ENCODE results near the gene HIP1R. TPM values are rescaled to one million over a fixed set of nuclear protein-coding genes. Genes with fewer than 3 reads are reported as not detected.
A peak's percentile ranks its signal among the peaks of the same experiment; 100 is the strongest.

The HIP1R gene
- total RNA-seq, 2 experiments from 2014 or later = 31.9 to 34.7 TPM

- DNase-seq (no peak), ATAC-seq (no peak)
- no peak overlapping the region for H3K4me3 Mint-ChIP-seq
- no peak overlapping the region for H3K27ac Mint-ChIP-seq
- CTCF ChIA-PET = no interaction called here
- peaks cover 6% of the 10 kb centered on the region for H3K4me1 Mint-ChIP-seq
- H3K27me3 Mint-ChIP-seq = no peaks in the 10 kb centered on the region
- no peaks in the 10 kb centered on the region for H3K9me3 Mint-ChIP-seq (ENCODE audit: low read depth)
- no peaks in the 10 kb centered on the region for H3K36me3 Mint-ChIP-seq
Measured at GRCh38 chr12:122811777-122812176, 23.5 kb upstream of the HIP1R start.

- Mint-ChIP-seq H3K27me3 (no peaks in the 10 kb centered on the region), H3K4me1 (peaks cover 6% of the 10 kb centered on the region), H3K4me3 (no peak overlapping the region), H3K27ac (no peak overlapping the region), H3K36me3 (no peaks in the 10 kb centered on the region), H3K9me3 (ENCODE audit: low read depth) (no peaks in the 10 kb centered on the region)
- CTCF ChIA-PET = interaction anchor here (0.7 to 2.1 kb wide), 2 partner anchors 20 to 25 kb away, joined by 3 to 7 read pairs; no protein-coding TSS in a partner anchor
- no peak for DNase-seq
- ATAC-seq = no peak
Measured at GRCh38 chr12:122813310-122813713, 21.9 kb upstream of the HIP1R start.

DNA sequence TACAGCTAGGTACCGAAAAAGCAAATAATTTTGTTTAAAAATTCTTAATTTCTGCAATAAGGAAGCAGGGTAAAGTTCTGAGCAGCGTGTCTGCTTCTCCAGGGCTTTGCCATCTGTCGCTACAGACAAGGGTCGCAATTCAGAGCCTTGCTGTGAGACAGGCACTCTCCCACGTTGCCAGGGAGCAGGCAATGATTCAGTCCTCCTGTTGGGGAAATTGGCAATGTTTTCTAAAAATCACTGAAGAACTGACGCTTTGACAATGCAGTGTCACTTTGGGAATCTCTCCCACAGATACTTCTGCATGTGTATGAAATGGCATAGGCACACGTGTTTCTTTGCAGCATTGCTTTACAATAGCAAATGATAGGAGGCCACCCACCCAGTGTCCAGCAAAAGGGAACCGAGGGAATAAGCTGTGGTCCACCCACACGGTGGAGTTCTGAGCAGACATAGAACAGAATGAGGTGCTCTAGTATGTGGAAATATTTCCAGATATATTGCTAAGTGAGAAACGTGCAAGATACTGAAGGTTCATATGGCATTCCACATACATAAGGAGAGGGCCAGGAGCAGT is 16.0 kb upstream of the HIP1R start:
- no peaks in the 10 kb centered on the region for H3K9me3 Mint-ChIP-seq (ENCODE audit: low read depth)
- ATAC-seq = no peak
- CTCF ChIA-PET = interaction anchor here (1.1 to 1.3 kb wide), 2 partner anchors 14 to 148 kb away, joined by 3 to 4 read pairs; partner anchors contain the start of gene ABCB9
- no peak overlapping the region for H3K4me3 Mint-ChIP-seq
- H3K4me1 Mint-ChIP-seq = no peaks in the 10 kb centered on the region
- no peak for DNase-seq
- H3K36me3 Mint-ChIP-seq = no peaks in the 10 kb centered on the region
- no peak overlapping the region for H3K27ac Mint-ChIP-seq
- peaks cover 7% of the 10 kb centered on the region for H3K27me3 Mint-ChIP-seq

- DNase-seq (no peak), ATAC-seq (no peak)
- H3K36me3 Mint-ChIP-seq = no peaks in the 10 kb centered on the region
- peaks cover 10% of the 10 kb centered on the region for H3K27me3 Mint-ChIP-seq
- H3K4me1 Mint-ChIP-seq = no peaks in the 10 kb centered on the region
- no peaks in the 10 kb centered on the region for H3K9me3 Mint-ChIP-seq (ENCODE audit: low read depth)
- no peak overlapping the region for H3K4me3 Mint-ChIP-seq
- H3K27ac Mint-ChIP-seq = no peak overlapping the region
- CTCF ChIA-PET = no interaction called here
Measured at GRCh38 chr12:122820138-122820537, 15.1 kb upstream of the HIP1R start.

- DNase-seq (no peak), ATAC-seq (no peak)
- no peak overlapping the region for H3K27ac Mint-ChIP-seq
- H3K4me3 Mint-ChIP-seq = no peak overlapping the region
- H3K4me1 Mint-ChIP-seq = no peaks in the 10 kb centered on the region
- no peaks in the 10 kb centered on the region for H3K9me3 Mint-ChIP-seq (ENCODE audit: low read depth)
- H3K27me3 Mint-ChIP-seq = peaks cover 10% of the 10 kb centered on the region
- CTCF ChIA-PET = no interaction called here
- no peaks in the 10 kb centered on the region for H3K36me3 Mint-ChIP-seq
Measured at GRCh38 chr12:122820838-122821271, 14.4 kb upstream of the HIP1R start.

DNA sequence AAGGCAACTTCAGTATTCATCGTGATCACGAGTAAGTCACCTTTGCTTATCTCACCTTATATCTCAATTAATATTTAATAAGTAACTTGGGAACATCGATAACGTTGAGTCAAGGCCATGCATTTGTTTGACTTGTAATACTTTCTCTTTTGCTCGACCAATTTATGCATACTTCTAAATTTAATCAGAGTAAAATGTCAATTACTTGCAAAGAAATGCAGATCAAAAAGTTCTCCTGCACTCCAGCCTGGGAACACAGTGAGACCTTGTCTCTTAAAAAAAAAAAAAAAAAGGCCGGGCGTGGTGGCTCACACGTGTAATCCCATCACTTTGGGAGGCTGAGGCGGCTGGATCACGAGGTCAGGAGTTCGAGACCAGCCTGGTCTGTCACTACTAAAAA is 11.8 kb upstream of the HIP1R start:
- H3K36me3 Mint-ChIP-seq = no peaks in the 10 kb centered on the region
- DNase-seq (no peak), ATAC-seq (no peak)
- H3K4me1 Mint-ChIP-seq = no peaks in the 10 kb centered on the region
- no peaks in the 10 kb centered on the region for H3K9me3 Mint-ChIP-seq (ENCODE audit: low read depth)
- no peak overlapping the region for H3K4me3 Mint-ChIP-seq
- peaks cover 24% of the 10 kb centered on the region for H3K27me3 Mint-ChIP-seq
- no peak overlapping the region for H3K27ac Mint-ChIP-seq
- CTCF ChIA-PET = no interaction called here

DNA sequence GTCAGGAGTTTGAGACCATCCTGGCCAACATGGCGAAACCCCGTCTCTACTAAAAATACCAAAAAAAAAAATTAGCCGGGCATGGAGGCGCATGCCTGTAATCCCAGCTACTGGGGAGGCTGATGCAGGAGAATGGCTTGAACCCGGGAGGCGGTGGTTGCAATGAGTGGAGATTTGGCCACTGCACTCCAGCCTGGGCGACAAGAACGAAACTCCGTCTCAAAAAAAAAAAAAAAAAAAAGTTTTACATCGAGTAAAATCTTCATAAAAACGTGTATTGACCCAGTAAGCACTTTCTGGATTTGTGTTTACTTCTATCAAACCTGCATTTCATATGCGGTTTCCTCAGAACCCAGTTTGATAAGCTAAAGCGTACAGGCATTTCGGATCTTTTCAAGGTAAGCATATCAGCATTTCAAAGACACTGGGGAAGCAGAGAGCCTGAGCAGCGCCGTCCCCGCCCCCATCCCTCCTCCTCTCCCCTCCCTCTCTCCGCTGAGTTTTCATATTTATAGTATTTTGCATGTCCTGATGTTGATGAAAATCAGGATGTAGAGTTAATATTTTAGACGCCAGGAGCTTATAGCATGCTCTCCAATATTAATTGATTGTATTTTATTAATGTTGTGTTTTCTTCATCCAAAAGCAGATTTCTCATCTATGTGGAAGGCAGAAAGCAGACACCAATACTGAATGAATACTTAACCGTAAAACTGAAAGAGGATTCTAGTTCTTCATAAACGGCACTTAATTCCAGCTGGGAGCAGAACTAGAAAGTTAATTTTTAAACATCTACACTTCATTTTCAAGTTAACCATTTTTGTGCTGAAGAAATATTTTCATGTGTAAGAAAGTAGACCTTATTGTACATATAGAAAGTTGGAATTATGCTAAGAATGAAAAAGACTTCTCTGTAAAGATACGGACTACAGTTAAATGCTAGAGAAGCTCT is 9.2 kb upstream of the HIP1R start:
- no peaks in the 10 kb centered on the region for H3K36me3 Mint-ChIP-seq
- H3K27me3 Mint-ChIP-seq = peaks cover 34% of the 10 kb centered on the region
- no peaks in the 10 kb centered on the region for H3K9me3 Mint-ChIP-seq (ENCODE audit: low read depth)
- DNase-seq (no peak), ATAC-seq (no peak)
- CTCF ChIA-PET = interaction anchor here (3.2 kb wide), 1 partner anchor 33 kb away, joined by 14 read pairs; no protein-coding TSS in a partner anchor
- no peak overlapping the region for H3K4me3 Mint-ChIP-seq
- no peaks in the 10 kb centered on the region for H3K4me1 Mint-ChIP-seq
- no peak overlapping the region for H3K27ac Mint-ChIP-seq

GRCh38 chr12:122827258-122827657 is 8.0 kb upstream of the HIP1R start:
- no peaks in the 10 kb centered on the region for H3K36me3 Mint-ChIP-seq
- CTCF ChIA-PET = interaction anchor here (1.2 to 3.2 kb wide), 3 partner anchors 9 to 74 kb away, joined by 3 to 14 read pairs (median 3); partner anchors contain the start of gene DENR

GRCh38 chr12:122830517-122831214 is 4.6 kb upstream of the HIP1R start:
- H3K27me3 Mint-ChIP-seq = peaks cover 40% of the 10 kb centered on the region
- CTCF ChIA-PET = interaction anchor here (5.3 kb wide), 1 partner anchor 37 kb away, joined by 27 read pairs; no protein-coding TSS in a partner anchor
- H3K27ac Mint-ChIP-seq = no peak overlapping the region
- peaks cover 1% of the 10 kb centered on the region for H3K36me3 Mint-ChIP-seq
- H3K4me1 Mint-ChIP-seq = peaks cover 10% of the 10 kb centered on the region
- ATAC-seq (no peak), DNase-seq (no peak)
- no peaks in the 10 kb centered on the region for H3K9me3 Mint-ChIP-seq (ENCODE audit: low read depth)
- H3K4me3 Mint-ChIP-seq = no peak overlapping the region

More at GRCh38 chr12:122827258-122827657, 8.0 kb upstream of the HIP1R start:
- Mint-ChIP-seq H3K4me1 (no peaks in the 10 kb centered on the region), H3K27ac (no peak overlapping the region), H3K4me3 (no peak overlapping the region), H3K27me3 (peaks cover 33% of the 10 kb centered on the region), H3K9me3 (ENCODE audit: low read depth) (no peaks in the 10 kb centered on the region)
- DNase-seq = no peak
- no peak for ATAC-seq

GRCh38 chr12:122834104-122834920 is 945 bp upstream of the HIP1R start:
- peaks cover 22% of the 10 kb centered on the region for H3K27me3 Mint-ChIP-seq
- peak overlapping the region; percentile 76 for H3K27ac Mint-ChIP-seq
- H3K4me1 Mint-ChIP-seq = peaks cover 23% of the 10 kb centered on the region
- H3K9me3 Mint-ChIP-seq (ENCODE audit: low read depth) = no peaks in the 10 kb centered on the region
- peaks cover 1% of the 10 kb centered on the region for H3K36me3 Mint-ChIP-seq
- H3K4me3 Mint-ChIP-seq = peak overlapping the region; percentile 80
- ATAC-seq = no peak
- DNase-seq = no peak
- CTCF ChIA-PET = interaction anchor here (0.7 to 5.3 kb wide), 5 partner anchors 16 to 143 kb away, joined by 3 to 27 read pairs (median 3); no protein-coding TSS in a partner anchor

DNA sequence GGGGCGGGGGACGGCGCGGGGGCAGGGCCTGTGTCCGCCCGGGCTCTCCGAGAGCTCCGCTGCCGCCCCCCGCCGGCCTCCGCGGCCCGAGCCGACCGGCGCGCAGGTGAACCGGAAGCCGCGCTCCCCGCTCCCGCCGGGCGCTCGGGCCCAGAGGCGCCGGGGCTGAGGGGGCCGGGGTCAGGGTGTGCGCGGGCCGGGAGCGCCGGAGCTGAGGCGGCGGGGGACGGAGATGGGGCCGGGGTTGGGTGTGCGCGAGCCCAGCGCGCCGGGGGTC is 431 bp downstream of the HIP1R start:
- Mint-ChIP-seq H3K27ac (no peak overlapping the region), H3K4me3 (peak overlapping the region; percentile 83), H3K27me3 (peaks cover 15% of the 10 kb centered on the region), H3K9me3 (ENCODE audit: low read depth) (no peaks in the 10 kb centered on the region), H3K36me3 (peaks cover 1% of the 10 kb centered on the region), H3K4me1 (peaks cover 23% of the 10 kb centered on the region)
- CTCF ChIA-PET = interaction anchor here (0.8 to 1.8 kb wide), 6 partner anchors 8 to 436 kb away, joined by 3 to 7 read pairs (median 3); no protein-coding TSS in a partner anchor
- ATAC-seq (peak; percentile 60), DNase-seq (no peak)

- Mint-ChIP-seq H3K27ac (peak overlapping the region; percentile 83), H3K9me3 (ENCODE audit: low read depth) (no peaks in the 10 kb centered on the region), H3K4me3 (peak overlapping the region; percentile 83)
Measured at GRCh38 chr12:122836027-122836921, 1.0 kb downstream of the HIP1R start.

More at GRCh38 chr12:122836027-122836921, 1.0 kb downstream of the HIP1R start:
- DNase-seq (peak; percentile 80), ATAC-seq (peak; percentile 62)
- Mint-ChIP-seq H3K36me3 (peaks cover 1% of the 10 kb centered on the region), H3K4me1 (peaks cover 23% of the 10 kb centered on the region), H3K27me3 (peaks cover 15% of the 10 kb centered on the region)
- CTCF ChIA-PET = interaction anchor here (0.8 to 1.8 kb wide), 6 partner anchors 8 to 437 kb away, joined by 3 to 7 read pairs (median 3); no protein-coding TSS in a partner anchor

All from activated CD8-positive, alpha-beta memory T cell treated with anti-CD3 and anti-CD28 coated beads, Interleukin-2, amount 10 ng/mL, durations not matched to agents 7 days and 5 days (primary cell).